ENCODE data around the gene BHLHE40. TPM values are rescaled to one million over a fixed set of nuclear protein-coding genes. Genes with fewer than 3 reads are reported as not detected.
"Not testable (repeated sequence)": the region's sequence is repeated elsewhere in the genome, so short reads cannot be mapped to it uniquely, and the experiment has no call there.

BHLHE40 gene
- total RNA-seq, 2 experiments from 2014 or later: 209 to 219 TPM

GRCh38 chr3:4948395-4948794 lies 30.8 kb upstream of the BHLHE40 start:
- DNase-seq (no peak), ATAC-seq (no peak)
- no peaks in the 10 kb centered on the region for H3K4me1 Mint-ChIP-seq (ENCODE audit: low read depth)
- no peak overlapping the region for H3K27ac Mint-ChIP-seq
- no peaks in the 10 kb centered on the region for H3K9me3 Mint-ChIP-seq (ENCODE audit: insufficient read depth)
- H3K27me3 Mint-ChIP-seq (ENCODE audit: low read depth): no peaks in the 10 kb centered on the region
- no peak overlapping the region for H3K4me3 Mint-ChIP-seq
- CTCF ChIA-PET: interaction anchor here (1.0 to 1.8 kb wide), 2 partner anchors 11 to 27 kb away, joined by 5 to 6 read pairs; no protein-coding TSS in a partner anchor
- no peaks in the 10 kb centered on the region for H3K36me3 Mint-ChIP-seq (ENCODE audit: low read depth)
- POLR2A ChIA-PET: interaction anchor here (0.6 kb wide), 1 partner anchor 73 kb away, joined by 3 read pairs; no protein-coding TSS in a partner anchor

- H3K27me3 Mint-ChIP-seq (ENCODE audit: low read depth): no peaks in the 10 kb centered on the region
These were observed 30.2 kb upstream of the BHLHE40 start for GRCh38 chr3:4949004-4949403.

GRCh38 chr3:4949659-4950058 lies 29.6 kb upstream of the BHLHE40 start:
- Mint-ChIP-seq H3K36me3 (ENCODE audit: low read depth) (no peaks in the 10 kb centered on the region), H3K9me3 (ENCODE audit: insufficient read depth) (no peaks in the 10 kb centered on the region), H3K27ac (no peak overlapping the region), H3K4me1 (ENCODE audit: low read depth) (no peaks in the 10 kb centered on the region), H3K27me3 (ENCODE audit: low read depth) (no peaks in the 10 kb centered on the region), H3K4me3 (no peak overlapping the region)
- ChIA-PET POLR2A (no interaction called here), CTCF (interaction anchor here (1.4 to 1.8 kb wide), 2 partner anchors 26 to 108 kb away, joined by 3 to 6 read pairs; no protein-coding TSS in a partner anchor)
- DNase-seq: no peak
- ATAC-seq: no peak

More at GRCh38 chr3:4949004-4949403, 30.2 kb upstream of the BHLHE40 start:
- no peaks in the 10 kb centered on the region for H3K4me1 Mint-ChIP-seq (ENCODE audit: low read depth)
- H3K9me3 Mint-ChIP-seq (ENCODE audit: insufficient read depth): no peaks in the 10 kb centered on the region
- CTCF ChIA-PET: interaction anchor here (1.0 to 1.8 kb wide), 3 partner anchors 11 to 109 kb away, joined by 3 to 6 read pairs (median 5); no protein-coding TSS in a partner anchor
- POLR2A ChIA-PET: interaction anchor here (0.6 kb wide), 1 partner anchor 73 kb away, joined by 3 read pairs; no protein-coding TSS in a partner anchor
- no peak overlapping the region for H3K4me3 Mint-ChIP-seq
- no peak for DNase-seq
- H3K27ac Mint-ChIP-seq: no peak overlapping the region
- ATAC-seq: no peak
- no peaks in the 10 kb centered on the region for H3K36me3 Mint-ChIP-seq (ENCODE audit: low read depth)

GRCh38 chr3:4950351-4950784 lies 28.9 kb upstream of the BHLHE40 start:
- H3K4me3 Mint-ChIP-seq: no peak overlapping the region
- no peaks in the 10 kb centered on the region for H3K4me1 Mint-ChIP-seq (ENCODE audit: low read depth)
- ATAC-seq (no peak), DNase-seq (no peak)
- H3K9me3 Mint-ChIP-seq (ENCODE audit: insufficient read depth): no peaks in the 10 kb centered on the region
- H3K36me3 Mint-ChIP-seq (ENCODE audit: low read depth): no peaks in the 10 kb centered on the region
- ChIA-PET POLR2A (no interaction called here), CTCF (interaction anchor here (1.4 kb wide), 1 partner anchor 108 kb away, joined by 3 read pairs; no protein-coding TSS in a partner anchor)
- H3K27ac Mint-ChIP-seq: no peak overlapping the region
- H3K27me3 Mint-ChIP-seq (ENCODE audit: low read depth): no peaks in the 10 kb centered on the region

GRCh38 chr3:4950948-4951347 lies 28.3 kb upstream of the BHLHE40 start:
- no peak overlapping the region for H3K4me3 Mint-ChIP-seq
- H3K4me1 Mint-ChIP-seq (ENCODE audit: low read depth): no peaks in the 10 kb centered on the region
- no peaks in the 10 kb centered on the region for H3K9me3 Mint-ChIP-seq (ENCODE audit: insufficient read depth)
- ChIA-PET POLR2A (no interaction called here), CTCF (no interaction called here)
- H3K36me3 Mint-ChIP-seq (ENCODE audit: low read depth): no peaks in the 10 kb centered on the region
- H3K27me3 Mint-ChIP-seq (ENCODE audit: low read depth): no peaks in the 10 kb centered on the region
- ATAC-seq (no peak), DNase-seq (no peak)
- H3K27ac Mint-ChIP-seq: no peak overlapping the region

- ATAC-seq: no peak
- Mint-ChIP-seq H3K4me1 (ENCODE audit: low read depth) (no peaks in the 10 kb centered on the region), H3K9me3 (ENCODE audit: insufficient read depth) (peaks cover 9% of the 10 kb centered on the region), H3K27me3 (ENCODE audit: low read depth) (no peaks in the 10 kb centered on the region), H3K27ac (no peak overlapping the region), H3K4me3 (no peak overlapping the region), H3K36me3 (ENCODE audit: low read depth) (peaks cover 3% of the 10 kb centered on the region)
- ChIA-PET CTCF (no interaction called here), POLR2A (no interaction called here)
- DNase-seq: no peak
These were observed 26.1 kb upstream of the BHLHE40 start for GRCh38 chr3:4953119-4953518.

GRCh38 chr3:4954256-4955000 lies 24.8 kb upstream of the BHLHE40 start:
- Mint-ChIP-seq H3K27me3 (ENCODE audit: low read depth) (no peaks in the 10 kb centered on the region), H3K27ac (no peak overlapping the region), H3K4me1 (ENCODE audit: low read depth) (no peaks in the 10 kb centered on the region), H3K4me3 (no peak overlapping the region), H3K36me3 (ENCODE audit: low read depth) (peaks cover 7% of the 10 kb centered on the region), H3K9me3 (ENCODE audit: insufficient read depth) (peaks cover 14% of the 10 kb centered on the region)
- POLR2A ChIA-PET: no interaction called here
- ATAC-seq (no peak), DNase-seq (no peak)
- CTCF ChIA-PET: interaction anchor here (0.9 to 1.1 kb wide), 2 partner anchors 23 to 243 kb away, joined by 3 to 4 read pairs; no protein-coding TSS in a partner anchor

GRCh38 chr3:4956099-4956498 lies 23.1 kb upstream of the BHLHE40 start:
- H3K9me3 Mint-ChIP-seq (ENCODE audit: insufficient read depth): peaks cover 14% of the 10 kb centered on the region
- no peak for DNase-seq
- H3K4me3 Mint-ChIP-seq: no peak overlapping the region
- peaks cover 7% of the 10 kb centered on the region for H3K36me3 Mint-ChIP-seq (ENCODE audit: low read depth)
- no peak for ATAC-seq
- no peaks in the 10 kb centered on the region for H3K27me3 Mint-ChIP-seq (ENCODE audit: low read depth)
- POLR2A ChIA-PET: no interaction called here
- no peaks in the 10 kb centered on the region for H3K4me1 Mint-ChIP-seq (ENCODE audit: low read depth)
- no peak overlapping the region for H3K27ac Mint-ChIP-seq
- CTCF ChIA-PET: interaction anchor here (1.1 kb wide), 1 partner anchor 18 kb away, joined by 4 read pairs; no protein-coding TSS in a partner anchor

- Mint-ChIP-seq H3K9me3 (ENCODE audit: insufficient read depth) (peaks cover 14% of the 10 kb centered on the region), H3K36me3 (ENCODE audit: low read depth) (peaks cover 7% of the 10 kb centered on the region), H3K27ac (no peak overlapping the region), H3K4me1 (ENCODE audit: low read depth) (no peaks in the 10 kb centered on the region), H3K27me3 (ENCODE audit: low read depth) (no peaks in the 10 kb centered on the region), H3K4me3 (no peak overlapping the region)
- CTCF ChIA-PET: interaction anchor here (1.1 kb wide), 1 partner anchor 19 kb away, joined by 4 read pairs; no protein-coding TSS in a partner anchor
- no peak for ATAC-seq
- POLR2A ChIA-PET: no interaction called here
- DNase-seq: no peak
These were observed 22.5 kb upstream of the BHLHE40 start for GRCh38 chr3:4956738-4957137.

- no peak overlapping the region for H3K4me3 Mint-ChIP-seq
- ATAC-seq (no peak), DNase-seq (no peak)
- CTCF ChIA-PET: interaction anchor here (1.0 to 1.7 kb wide), 5 partner anchors 9 to 246 kb away, joined by 3 to 6 read pairs (median 4); no protein-coding TSS in a partner anchor
- POLR2A ChIA-PET: no interaction called here
- H3K27me3 Mint-ChIP-seq (ENCODE audit: low read depth): no peaks in the 10 kb centered on the region
- H3K9me3 Mint-ChIP-seq (ENCODE audit: insufficient read depth): peaks cover 14% of the 10 kb centered on the region
- H3K36me3 Mint-ChIP-seq (ENCODE audit: low read depth): peaks cover 7% of the 10 kb centered on the region
- H3K27ac Mint-ChIP-seq: no peak overlapping the region
- no peaks in the 10 kb centered on the region for H3K4me1 Mint-ChIP-seq (ENCODE audit: low read depth)
These were observed 21.3 kb upstream of the BHLHE40 start for GRCh38 chr3:4957978-4958377.

GRCh38 chr3:4959180-4959579 lies 20.1 kb upstream of the BHLHE40 start:
- H3K4me3 Mint-ChIP-seq: no peak overlapping the region
- ATAC-seq (no peak), DNase-seq (no peak)
- H3K36me3 Mint-ChIP-seq (ENCODE audit: low read depth): peaks cover 7% of the 10 kb centered on the region
- POLR2A ChIA-PET: no interaction called here
- H3K4me1 Mint-ChIP-seq (ENCODE audit: low read depth): no peaks in the 10 kb centered on the region
- no peaks in the 10 kb centered on the region for H3K27me3 Mint-ChIP-seq (ENCODE audit: low read depth)
- CTCF ChIA-PET: interaction anchor here (1.4 kb wide), 1 partner anchor 21 kb away, joined by 4 read pairs; no protein-coding TSS in a partner anchor
- H3K9me3 Mint-ChIP-seq (ENCODE audit: insufficient read depth): peaks cover 14% of the 10 kb centered on the region
- H3K27ac Mint-ChIP-seq: no peak overlapping the region

GRCh38 chr3:4961865-4962264 lies 17.4 kb upstream of the BHLHE40 start:
- H3K27ac Mint-ChIP-seq; CTCF ChIA-PET; H3K27me3 Mint-ChIP-seq (ENCODE audit: low read depth); DNase-seq; POLR2A ChIA-PET; ATAC-seq; H3K4me3 Mint-ChIP-seq: not testable (repeated sequence)
- peaks cover 23% of the 10 kb centered on the region for H3K36me3 Mint-ChIP-seq (ENCODE audit: low read depth)
- peaks cover 15% of the 10 kb centered on the region for H3K9me3 Mint-ChIP-seq (ENCODE audit: insufficient read depth)
- H3K4me1 Mint-ChIP-seq (ENCODE audit: low read depth): peaks cover 13% of the 10 kb centered on the region
